Iris pigment epithelial cell (primary cell): ENCODE results near the gene POLA2.

Experiments used
- DNase-seq: peaks from one replicate; pipeline ENCODE4 v3.0.0-alpha.2; 2011; ENCODE audit warnings: low read depth

The POLA2 gene

DNA sequence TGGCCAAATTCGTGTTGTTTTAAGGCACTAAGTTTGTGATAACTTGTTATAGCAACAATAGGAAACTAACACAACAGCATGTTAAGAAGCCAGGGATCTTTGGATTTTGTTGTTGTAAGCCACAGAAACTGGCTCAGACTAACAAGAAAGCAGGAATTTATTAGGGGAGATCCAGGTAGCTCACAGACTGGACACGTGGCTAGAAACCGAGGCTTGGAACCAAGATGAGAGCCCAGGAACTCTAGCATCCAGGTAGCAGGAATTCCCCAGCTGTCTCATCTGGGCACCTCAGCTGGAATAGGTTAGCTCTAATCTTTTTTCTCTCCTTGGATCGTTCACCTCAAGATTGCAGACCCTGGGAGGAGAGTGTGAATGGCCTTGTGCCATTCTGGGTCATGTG lies 24.9 kb downstream of the POLA2 start:
- no peak for DNase-seq

GRCh38 chr11:65287601-65288000 lies 25.8 kb downstream of the POLA2 start:
- no peak for DNase-seq

GRCh38 chr11:65288706-65289536 lies 27.2 kb downstream of the POLA2 start:
- DNase-seq = no peak

- DNase-seq = peak; percentile 100
Observed at GRCh38 chr11:65290448-65291165, 28.8 kb downstream of the POLA2 start.

DNA sequence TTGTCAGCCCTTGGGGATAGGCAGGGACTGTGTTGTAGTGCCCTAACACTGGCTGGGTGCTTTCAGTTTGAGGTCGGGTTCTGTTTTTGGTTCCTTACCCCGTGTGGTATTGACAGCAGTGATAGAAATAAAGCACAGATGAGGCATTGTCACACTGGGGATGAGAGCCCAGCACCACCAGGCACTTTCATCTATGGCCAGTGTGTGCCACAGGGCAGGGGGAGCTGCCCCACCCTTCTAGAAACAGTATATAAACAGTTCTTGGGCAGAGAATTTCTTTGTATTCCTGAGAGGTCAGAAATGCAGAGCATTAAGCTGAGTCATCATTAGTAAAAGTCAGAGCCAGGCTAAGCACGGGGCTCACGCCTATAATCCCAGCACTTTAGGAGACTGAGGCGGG lies 29.9 kb downstream of the POLA2 start:
- DNase-seq = peak; percentile 85

GRCh38 chr11:65292890-65293289 lies 31.1 kb downstream of the POLA2 start:
- no peak for DNase-seq

- DNase-seq = no peak
Observed at GRCh38 chr11:65293909-65294381, 32.2 kb downstream of the POLA2 start.

DNA sequence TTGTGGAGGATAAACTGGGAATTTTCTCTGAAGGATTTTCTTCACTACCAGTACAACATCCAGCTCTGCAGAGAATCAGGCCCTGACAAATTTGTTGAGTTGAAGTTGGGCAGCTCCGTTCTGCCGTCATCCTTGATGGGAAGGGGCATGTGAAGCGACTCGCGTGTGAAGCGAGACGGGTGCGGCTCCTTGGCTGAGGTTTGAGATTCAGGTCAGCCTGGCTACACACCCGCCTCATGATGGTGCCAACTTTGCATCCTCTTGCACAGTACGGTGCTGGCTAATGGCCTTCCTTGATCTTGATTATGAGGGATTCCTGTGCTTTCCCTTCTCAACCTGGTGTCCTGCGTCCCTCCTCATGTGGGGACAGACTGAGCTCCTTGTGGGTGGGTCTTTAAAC lies 33.2 kb downstream of the POLA2 start:
- DNase-seq = no peak

DNA sequence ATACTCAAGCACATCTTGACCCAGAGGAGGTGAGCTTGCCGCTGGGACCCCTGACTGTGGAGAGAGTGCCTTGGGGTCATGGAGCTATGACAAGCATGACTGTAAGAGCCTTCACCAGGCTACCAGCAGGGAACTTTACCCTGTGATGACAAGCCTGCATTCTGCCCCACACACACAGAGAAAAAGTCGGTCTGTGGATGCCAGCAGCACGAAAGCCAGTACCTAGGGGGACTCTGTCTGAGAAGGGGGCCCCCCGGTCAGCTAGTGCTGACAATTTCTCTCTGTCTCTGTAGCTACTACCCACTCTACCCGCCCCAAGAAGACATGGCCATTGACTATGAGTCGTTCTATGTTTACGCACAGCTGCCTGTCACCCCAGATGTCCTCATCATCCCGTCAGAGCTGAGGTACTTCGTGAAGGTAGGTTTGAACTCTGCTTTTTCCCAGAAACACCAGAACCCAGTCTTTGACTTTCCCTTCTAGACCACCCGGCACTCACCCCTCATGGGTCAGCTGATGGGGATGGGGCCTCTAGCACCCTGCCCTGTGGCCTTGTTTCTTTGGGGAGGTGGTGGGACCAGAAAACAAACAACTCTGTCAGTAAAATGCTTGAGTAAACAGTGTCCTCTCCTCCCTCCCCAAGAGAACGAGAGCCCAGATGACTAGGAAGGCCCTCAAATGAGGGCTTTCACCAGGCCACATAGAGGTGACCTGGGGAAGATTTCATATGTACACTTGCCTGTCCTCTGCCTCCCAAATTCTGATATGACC lies 34.0 kb downstream of the POLA2 start:
- DNase-seq = no peak

DNA sequence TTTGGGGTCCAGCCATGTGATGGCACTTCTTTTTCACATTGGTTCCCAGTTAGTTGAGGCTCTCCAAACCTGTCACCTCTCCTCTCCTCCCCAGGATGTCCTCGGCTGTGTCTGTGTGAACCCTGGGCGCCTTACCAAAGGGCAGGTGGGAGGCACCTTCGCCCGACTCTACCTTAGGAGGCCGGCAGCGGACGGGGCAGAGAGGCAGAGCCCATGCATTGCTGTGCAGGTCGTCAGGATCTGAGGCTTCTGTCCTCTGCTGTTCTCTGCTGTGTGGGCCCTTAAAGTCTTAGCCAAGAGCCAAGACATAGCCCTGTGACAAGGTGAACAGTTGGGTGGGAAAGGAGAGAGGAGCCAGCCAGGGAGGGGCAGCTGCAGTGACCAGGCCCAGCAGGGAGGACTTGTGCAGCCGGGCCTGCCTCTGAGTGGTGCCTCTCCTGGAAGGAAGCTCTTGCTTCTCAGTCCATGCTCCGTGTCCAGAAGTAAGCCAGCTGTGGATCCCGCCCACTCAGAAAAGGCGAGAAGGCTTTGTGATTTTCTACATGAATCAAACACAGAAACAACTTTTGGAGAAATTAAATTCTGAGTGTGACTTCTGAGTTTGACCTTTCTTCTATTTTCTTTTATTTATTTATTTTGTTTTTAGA lies 35.4 kb downstream of the POLA2 start:
- DNase-seq = no peak

- no peak for DNase-seq
Observed at GRCh38 chr11:65298131-65298535, 36.4 kb downstream of the POLA2 start.

DNA sequence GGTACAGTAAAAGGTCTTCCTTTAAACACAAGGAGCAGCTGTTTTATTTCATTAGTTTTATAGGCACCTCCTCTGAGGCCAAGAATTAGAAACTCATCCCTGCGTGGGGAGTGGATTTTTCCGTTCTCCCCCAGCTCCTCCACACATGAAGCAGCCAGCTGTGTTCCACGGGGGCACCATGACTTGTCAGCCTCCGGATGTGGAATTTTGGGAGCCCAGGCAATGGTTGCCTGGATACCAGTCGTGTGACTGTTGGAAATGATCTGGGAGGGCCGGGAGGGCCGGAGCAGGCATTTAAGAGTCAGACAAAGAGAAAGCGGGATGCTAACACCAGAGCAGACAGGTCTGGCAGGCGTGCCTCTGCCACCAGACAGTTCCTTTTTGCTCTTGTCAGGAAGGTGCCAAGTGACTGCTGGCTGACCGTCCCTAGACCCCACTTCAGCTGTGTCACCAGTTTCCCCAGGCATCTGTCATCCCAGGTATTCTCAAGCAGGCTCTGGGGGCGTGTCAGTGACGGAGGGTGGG lies 37.0 kb downstream of the POLA2 start:
- DNase-seq = no peak

- DNase-seq = no peak
Observed at GRCh38 chr11:65300621-65301275, 39.0 kb downstream of the POLA2 start.

GRCh38 chr11:65301491-65302329 lies 39.9 kb downstream of the POLA2 start:
- no peak for DNase-seq

DNA sequence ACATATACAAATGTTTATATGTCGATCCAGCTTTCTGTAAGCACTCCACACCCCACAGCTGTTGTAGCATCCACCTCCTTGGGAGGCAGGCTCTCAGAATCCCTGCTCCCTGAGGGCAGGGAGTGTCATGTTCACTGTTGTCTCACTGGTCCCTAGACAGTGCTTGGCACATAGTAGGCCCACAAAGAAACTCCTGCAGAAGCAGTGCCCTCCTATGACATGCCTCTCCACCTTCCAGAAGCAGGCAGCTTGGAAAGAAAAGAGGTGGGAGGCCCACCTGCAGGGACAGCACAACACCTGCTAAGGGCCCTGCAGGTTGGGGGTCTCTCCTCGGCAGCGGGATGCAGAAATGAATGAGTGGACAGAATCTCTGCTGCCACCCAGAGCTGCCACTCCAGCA lies 41.8 kb downstream of the POLA2 start:
- DNase-seq = no peak

- DNase-seq = no peak
Observed at GRCh38 chr11:65304110-65304509, 42.3 kb downstream of the POLA2 start.

DNA sequence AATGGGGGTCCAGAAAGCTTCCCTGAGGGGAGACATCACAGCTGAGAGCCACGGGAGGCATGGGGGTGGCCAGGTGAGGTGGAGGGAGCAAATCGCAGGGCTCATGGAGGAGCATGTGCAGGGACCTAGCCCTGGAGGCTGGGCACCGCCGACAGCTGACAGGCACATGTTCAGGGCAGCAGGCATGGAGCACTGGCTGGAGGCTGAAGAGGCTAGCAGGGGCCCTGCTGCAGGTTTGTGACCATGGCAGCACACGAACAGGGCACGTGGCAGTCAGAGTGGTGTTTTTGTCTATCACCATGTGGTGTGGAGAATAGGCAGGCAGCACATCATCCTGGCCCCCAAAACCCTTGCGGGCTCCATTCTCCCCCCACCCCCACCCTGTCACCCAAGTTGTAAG lies 42.9 kb downstream of the POLA2 start:
- DNase-seq = no peak

DNA sequence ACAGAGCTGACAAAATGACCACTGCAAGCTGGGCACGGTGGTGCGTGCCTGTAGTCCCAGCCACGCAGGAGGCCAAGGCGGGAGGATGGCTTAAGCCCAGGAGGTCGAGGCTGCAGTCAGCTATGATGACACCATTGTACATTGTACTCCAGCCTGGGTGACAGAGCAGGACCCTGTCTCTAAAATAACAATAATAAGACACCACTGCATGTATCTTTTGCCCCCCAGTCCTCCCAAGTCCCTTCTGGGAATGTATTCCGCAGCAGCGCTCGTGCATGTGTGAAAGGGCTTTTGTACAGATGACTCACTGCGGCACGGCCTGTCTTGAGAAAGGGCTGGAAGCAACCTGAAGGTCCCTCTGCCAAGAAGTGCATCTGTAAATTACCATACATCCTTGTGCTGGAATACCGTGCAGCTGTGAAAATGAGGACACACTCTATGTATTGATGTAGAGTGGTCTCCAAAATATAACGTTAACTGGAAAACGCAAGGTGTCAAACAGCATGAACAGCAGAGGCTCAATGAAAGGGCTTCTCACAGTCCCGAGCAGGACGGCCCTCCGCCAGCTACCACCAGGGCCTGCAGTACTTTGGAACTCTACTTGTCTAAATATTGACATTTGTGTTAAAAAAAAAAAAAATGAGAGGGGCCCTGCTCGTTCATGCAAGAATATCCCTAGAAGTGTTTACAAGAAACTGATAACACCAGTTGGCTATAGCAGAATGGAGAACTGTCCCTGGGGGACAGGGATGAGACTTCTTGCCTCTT lies 43.9 kb downstream of the POLA2 start:
- DNase-seq = peak; percentile 87
